NCI-H1105 (cell line): ENCODE data around the gene LIFR.

Source experiments
- DNase-seq: peaks from one replicate; lab custom pipeline; 2025; lab: John Stamatoyannopoulos, UW

LIFR gene

DNA sequence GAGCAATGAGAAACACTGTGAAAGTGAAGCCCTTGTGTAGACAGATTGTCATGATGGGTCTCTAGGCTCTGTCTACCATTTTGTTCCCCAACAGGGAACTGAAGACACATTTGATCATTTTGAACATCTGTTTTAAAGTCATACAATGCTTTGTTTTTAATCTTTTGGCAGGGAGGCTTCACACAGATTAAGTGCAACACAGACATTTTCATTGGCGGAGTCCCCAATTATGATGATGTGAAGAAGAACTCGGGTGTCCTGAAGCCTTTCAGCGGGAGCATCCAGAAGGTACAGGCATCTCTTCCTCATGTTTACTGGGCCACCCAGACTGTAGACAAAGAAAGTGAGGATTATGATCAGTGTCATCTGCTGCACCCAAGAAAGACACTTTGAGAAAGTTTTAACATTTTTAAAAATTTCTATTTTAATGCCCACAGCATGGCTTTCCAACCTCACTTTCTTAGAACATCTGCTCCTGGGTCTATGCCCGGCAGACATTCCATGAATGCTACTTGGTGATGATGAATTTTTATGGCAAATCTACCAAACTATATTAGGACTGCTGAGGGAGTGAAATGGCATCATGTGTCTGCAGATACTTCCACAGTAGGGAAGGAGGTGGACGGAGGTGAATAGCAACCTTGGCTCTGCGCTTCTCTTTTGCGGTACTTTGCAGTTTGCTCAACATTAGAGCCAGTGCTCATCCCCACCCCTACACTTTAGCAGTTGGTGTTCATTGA, 121.3 kb downstream of the LIFR start:
- DNase-seq = no peak

DNA sequence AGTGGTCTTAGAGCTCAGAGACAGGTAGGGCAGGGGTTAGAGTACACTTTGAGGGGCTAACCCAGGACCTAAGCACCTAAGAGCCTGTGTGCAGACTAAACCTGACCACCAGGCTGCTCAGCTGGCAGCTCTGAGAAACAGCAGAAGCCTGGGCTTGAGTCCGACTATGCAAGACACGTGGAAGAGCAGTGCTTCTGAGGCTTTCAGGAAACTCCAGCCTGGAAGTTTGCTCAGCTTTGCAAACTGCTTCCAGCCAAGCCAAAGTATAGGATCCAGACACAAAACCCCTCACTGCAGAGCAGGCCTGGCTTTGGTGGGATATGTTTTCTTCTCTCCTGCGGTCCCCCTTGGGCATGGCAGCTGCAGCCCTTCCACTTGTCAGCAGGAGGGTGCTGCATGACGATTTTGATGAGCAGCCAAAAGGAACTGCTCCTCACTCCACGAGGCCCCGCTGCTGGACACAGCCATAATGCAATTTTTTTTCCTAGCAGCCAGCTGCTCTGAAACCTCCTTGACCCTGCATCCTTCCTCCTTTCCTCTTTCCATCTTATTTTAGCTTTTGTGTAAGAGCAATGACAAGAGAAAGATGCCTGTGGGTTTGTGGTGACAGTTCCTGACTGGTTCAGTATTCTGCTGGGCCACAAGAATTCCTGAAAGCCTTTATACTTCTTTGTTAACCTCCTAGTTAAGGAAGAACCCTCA, 123.1 kb downstream of the LIFR start:
- no peak for DNase-seq

DNA sequence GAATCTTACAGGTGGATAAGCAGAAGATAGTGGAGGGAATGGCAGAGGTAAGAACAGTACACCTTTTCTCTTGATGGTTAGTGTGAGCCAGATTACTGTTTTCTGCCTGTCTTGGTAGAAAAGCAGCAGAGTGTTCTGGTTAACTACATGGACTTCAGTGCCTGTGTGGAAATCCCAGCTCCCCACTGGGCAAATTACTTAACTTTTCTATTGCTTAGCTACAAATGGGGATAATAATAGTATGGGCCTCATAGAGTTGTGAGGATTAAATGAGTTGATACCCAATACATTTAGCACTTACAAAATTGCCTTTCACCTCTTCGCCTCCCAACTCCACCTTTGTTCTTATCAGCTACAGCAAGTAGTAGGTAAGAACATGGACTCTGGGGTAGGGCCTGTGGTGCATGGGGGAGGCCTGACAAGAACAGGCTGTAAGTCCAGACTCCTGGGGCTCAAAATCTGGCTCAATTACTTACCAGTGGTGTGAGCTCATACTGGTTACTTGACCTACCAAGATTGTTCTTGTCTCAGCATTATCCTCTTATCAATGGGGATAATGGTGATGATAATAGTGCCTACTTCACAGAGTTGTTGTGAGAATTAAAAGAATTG, 125.1 kb downstream of the LIFR start:
- no peak for DNase-seq

DNA sequence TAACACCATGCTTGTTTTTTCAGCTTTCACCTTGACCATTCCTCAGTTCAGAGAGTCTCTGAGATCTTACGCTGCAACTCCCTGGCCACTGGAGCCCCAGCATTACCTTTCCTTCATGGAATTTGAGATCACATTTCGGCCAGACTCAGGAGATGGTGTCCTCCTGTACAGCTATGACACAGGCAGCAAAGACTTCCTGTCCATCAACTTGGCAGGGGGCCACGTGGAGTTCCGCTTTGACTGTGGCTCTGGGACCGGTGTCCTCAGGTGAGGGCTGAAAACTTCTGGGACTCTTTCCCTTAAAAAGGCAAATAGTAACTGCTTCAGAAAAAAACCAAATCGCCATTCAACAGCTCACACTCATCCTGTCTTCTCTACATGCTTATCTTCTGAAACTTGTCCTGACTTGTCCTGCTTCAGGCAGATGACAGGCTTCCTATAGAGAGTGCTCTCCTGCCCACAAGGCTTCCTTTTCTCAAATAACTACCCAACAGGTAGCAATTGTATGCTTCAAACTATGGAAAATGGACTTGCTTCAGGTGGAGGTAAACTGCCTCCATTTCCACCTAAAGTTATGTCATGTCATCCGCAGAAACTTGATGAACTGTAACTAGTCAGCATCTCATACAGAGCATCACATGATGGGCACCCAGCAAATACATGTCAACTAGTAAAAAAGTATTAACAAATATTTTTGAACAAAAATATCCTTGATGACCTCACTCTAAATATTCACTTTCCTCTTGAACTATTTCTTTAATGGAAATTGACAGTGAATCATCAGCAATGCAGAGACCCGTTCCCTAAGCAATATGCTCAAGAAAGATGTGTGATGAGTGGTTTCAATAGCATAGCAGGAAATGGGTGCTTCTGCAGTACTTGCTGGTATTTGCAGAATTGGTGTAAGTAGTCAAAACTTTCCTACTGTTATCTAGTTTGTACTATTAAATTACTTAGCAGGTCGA, 129.2 kb downstream of the LIFR start:
- no peak for DNase-seq

DNA sequence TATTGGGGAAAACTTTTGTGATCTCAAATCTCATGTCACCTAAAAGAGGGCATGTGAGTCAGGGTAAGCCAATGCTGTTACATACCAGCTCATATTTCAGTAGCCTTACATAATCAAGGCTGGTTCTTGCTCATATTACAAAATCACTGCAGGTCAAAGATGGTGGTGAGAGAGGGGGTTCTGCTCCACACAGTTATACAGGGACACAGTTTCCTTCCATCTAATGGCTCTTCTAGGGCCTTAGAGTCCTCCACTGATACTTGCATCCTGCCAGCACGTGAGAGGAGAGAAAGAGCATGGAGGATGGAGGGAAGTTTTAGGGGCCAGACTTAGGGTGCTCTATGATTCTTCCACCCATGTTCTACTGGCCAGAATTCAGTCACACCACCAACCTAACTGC, 130.0 kb downstream of the LIFR start:
- DNase-seq = no peak
